Kidney (tissue), 14 donors: ENCODE measurements around the gene RXRA. TPM values are rescaled to one million over a fixed set of nuclear protein-coding genes. Genes with fewer than 3 reads are reported as not detected.
"Not testable (repeated sequence)": the region's sequence is repeated elsewhere in the genome, so short reads cannot be mapped to it uniquely, and the experiment has no call there.

ENCODE experiments used
- DNase-seq, 5 donors: peaks; one replicate each; pipeline ENCODE4 v3.0.0-alpha.2; 2013 to 2020
- FAIRE-seq: peaks from 2 replicates; lab custom pipeline; 2012; peaks lifted over from hg19 to GRCh38; lab: Jason Lieb, UNC
- H3K27ac ChIP-seq, 2 donors: one replicate each; pipeline ENCODE4 v1.7.0; 2013; ENCODE audit warnings: low read depth in 2 of 2, low read length in 2 of 2, inconsistent platforms in 1 of 2
- H3K27me3 ChIP-seq: one replicate; pipeline ENCODE4 v1.7.1; 2013; ENCODE audit warnings: low read length, inconsistent platforms; ENCODE audit not compliant: control insufficient read depth, insufficient read depth
- H3K36me3 ChIP-seq, 3 donors: one replicate each; pipeline versions ENCODE4 v1.7.0 to v1.7.1; 2013; ENCODE audit warnings: low read length in 3 of 3, control low read depth in 1 of 3, inconsistent platforms in 1 of 3; ENCODE audit not compliant: insufficient read depth in 3 of 3, control insufficient read depth in 2 of 3
- H3K4me1 ChIP-seq, 3 donors: one replicate each; pipeline versions ENCODE4 v1.7.0 to v1.7.1; 2013; ENCODE audit warnings: low read length in 3 of 3, inconsistent platforms in 1 of 3, low read depth in 1 of 3; ENCODE audit not compliant: control insufficient read depth in 2 of 3, insufficient read depth in 2 of 3
- H3K4me3 ChIP-seq, 3 donors: one replicate each; pipeline versions ENCODE4 v1.7.0 to v1.8.1; 2013; ENCODE audit warnings: low read length in 3 of 3, control low read depth in 1 of 3, inconsistent platforms in 1 of 3
- H3K9ac ChIP-seq, 3 donors: one replicate each; pipeline versions ENCODE4 v1.7.0 to v1.7.1; 2013; ENCODE audit warnings: low read length in 3 of 3, control low read depth in 1 of 3, inconsistent platforms in 1 of 3
- H3K9me3 ChIP-seq, 3 donors: one replicate each; pipeline versions ENCODE4 v1.7.0 to v1.7.1; 2013; ENCODE audit warnings: low read length in 3 of 3, control low read depth in 1 of 3, inconsistent platforms in 1 of 3; ENCODE audit not compliant: control insufficient read depth in 2 of 3, insufficient read depth in 1 of 3
- CTCF ChIP-seq: IDR thresholded peaks from 3 replicates; pipeline ENCODE4 v1.5.1; 2012; ENCODE audit warnings: mild to moderate bottlenecking, moderate library complexity, borderline replicate concordance; ENCODE audit not compliant: insufficient read depth; ENCODE audit errors: extremely low read depth
- intact Hi-C: fragments of 100-400 bp; cut with DNase I; formaldehyde crosslinking; loops from one replicate; pipeline ENCODE4 v1.11.1; 2022
- polyA plus RNA-seq: library from polyadenylated mRNA; stranded (reverse); fragments of 350-450 nt; fragmentation: Illumina TruSeq; extraction: RNeasy Lipid Tissue Mini Kit (QIAGEN cat#74804); gene quantifications from one replicate; pipeline ENCODE4 v1.2.3, GENCODE V29; 2014; ENCODE audit warnings: low read depth, low replicate concordance; ENCODE audit not compliant: insufficient read depth
- total RNA-seq: library from RNA; stranded (reverse); fragmentation: NEBNext Ultra II Directional; extraction: Animal tissue kit (Norgen Biotek cat#: 25700); gene quantifications from one replicate; pipeline ENCODE4 v1.2.1, GENCODE V29; 2021
- donor health status: control.
- donor health status: control.
- donor health status: control.
- donor health status: control.
- donor health status: control.
- donor health status: DM: yes; HTN: yes; CAD: no.
- donor health status: Normal renal cell carcinoma (clear cell type).

The RXRA gene
- total and polyA plus RNA-seq, 2 donors from 2014 or later: 24.0 to 49.5 TPM

- Histone ChIP-seq H3K27me3 (no peaks in the 10 kb centered on the region), H3K9ac (no peak overlapping the region), H3K4me3 (no peak overlapping the region), H3K27ac (no peak overlapping the region), H3K9me3 (peaks cover 0 to 3% (median 0%) of the 10 kb centered on the region in 3 donors), H3K4me1 (no peaks in the 10 kb centered on the region), H3K36me3 (no peaks in the 10 kb centered on the region)
- TF ChIP-seq CTCF: no peak
- DNase-seq (peak in 2 of 5 donors; percentile 23 to 50), FAIRE-seq (no peak)
- intact Hi-C loops: no loop called here
Observed at GRCh38 chr9:134304261-134304660, 22.0 kb upstream of the RXRA start.

GRCh38 chr9:134304690-134305089, 21.6 kb upstream of the RXRA start:
- H3K27ac ChIP-seq: no peak overlapping the region
- H3K27me3 ChIP-seq: no peaks in the 10 kb centered on the region
- intact Hi-C loops: no loop called here
- TF ChIP-seq CTCF: no peak
- H3K4me3 ChIP-seq: no peak overlapping the region
- no peak overlapping the region for H3K9ac ChIP-seq
- H3K4me1 ChIP-seq: no peaks in the 10 kb centered on the region
- H3K36me3 ChIP-seq: no peaks in the 10 kb centered on the region
- peaks cover 0 to 3% (median 0%) of the 10 kb centered on the region in 3 donors for H3K9me3 ChIP-seq
- peak in 2 of 5 donors; percentile 25 to 27 for DNase-seq
- FAIRE-seq: no peak

GRCh38 chr9:134305533-134305932, 20.7 kb upstream of the RXRA start:
- no peak for FAIRE-seq

GRCh38 chr9:134306042-134306441, 20.2 kb upstream of the RXRA start:
- FAIRE-seq, H3K27me3 ChIP-seq, H3K9ac ChIP-seq, H3K4me1 ChIP-seq, DNase-seq, H3K36me3 ChIP-seq, H3K9me3 ChIP-seq, intact Hi-C loops, H3K27ac ChIP-seq, H3K4me3 ChIP-seq: not testable (repeated sequence)

More at GRCh38 chr9:134305533-134305932, 20.7 kb upstream of the RXRA start:
- Histone ChIP-seq H3K4me3 (no peak overlapping the region), H3K4me1 (no peaks in the 10 kb centered on the region), H3K27me3 (no peaks in the 10 kb centered on the region), H3K9me3 (peaks cover 0 to 3% (median 0%) of the 10 kb centered on the region in 3 donors), H3K36me3 (no peaks in the 10 kb centered on the region), H3K9ac (no peak overlapping the region), H3K27ac (no peak overlapping the region)
- intact Hi-C loops: no loop called here
- DNase-seq: no peak
- TF ChIP-seq CTCF: no peak
